ENCODE measurements around the gene ZSWIM6.

Gene ZSWIM6

DNA sequence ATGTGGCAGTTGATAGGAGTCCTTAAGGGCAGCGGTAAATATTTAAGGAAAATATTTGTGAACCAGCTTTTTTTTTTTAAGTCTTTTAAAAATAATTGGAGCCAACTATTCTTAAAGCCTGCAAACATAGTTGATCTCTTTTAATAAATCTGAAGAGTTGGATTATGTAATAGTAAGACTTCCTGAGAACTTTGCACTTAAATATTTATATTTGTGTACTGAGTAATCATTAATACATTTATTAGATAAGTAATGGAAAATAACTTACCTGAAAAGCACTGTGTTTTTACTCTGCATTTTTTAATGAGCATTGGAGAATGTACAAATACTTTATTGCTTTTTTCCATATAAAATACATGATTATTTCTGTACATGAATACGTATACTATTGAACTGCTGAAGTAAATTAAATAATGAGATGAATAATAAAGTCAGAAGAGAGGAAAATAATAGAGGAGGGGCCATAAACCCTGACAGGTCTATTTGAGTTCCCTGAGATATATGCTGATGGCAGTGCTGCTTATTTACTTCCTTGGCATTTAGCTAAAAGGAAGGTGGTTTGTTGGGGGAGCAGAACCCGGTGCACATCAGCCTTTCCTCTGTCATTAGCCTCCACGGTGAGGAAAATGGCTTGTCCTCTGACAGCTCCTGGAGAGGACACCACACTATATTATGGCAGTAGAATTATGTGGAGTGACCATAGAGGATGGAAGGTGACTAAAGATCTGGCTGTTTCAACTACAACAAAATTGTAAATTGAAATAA lies 148.0 kb downstream of the ZSWIM6 start:
- TF ChIP-seq, protein P1, sequence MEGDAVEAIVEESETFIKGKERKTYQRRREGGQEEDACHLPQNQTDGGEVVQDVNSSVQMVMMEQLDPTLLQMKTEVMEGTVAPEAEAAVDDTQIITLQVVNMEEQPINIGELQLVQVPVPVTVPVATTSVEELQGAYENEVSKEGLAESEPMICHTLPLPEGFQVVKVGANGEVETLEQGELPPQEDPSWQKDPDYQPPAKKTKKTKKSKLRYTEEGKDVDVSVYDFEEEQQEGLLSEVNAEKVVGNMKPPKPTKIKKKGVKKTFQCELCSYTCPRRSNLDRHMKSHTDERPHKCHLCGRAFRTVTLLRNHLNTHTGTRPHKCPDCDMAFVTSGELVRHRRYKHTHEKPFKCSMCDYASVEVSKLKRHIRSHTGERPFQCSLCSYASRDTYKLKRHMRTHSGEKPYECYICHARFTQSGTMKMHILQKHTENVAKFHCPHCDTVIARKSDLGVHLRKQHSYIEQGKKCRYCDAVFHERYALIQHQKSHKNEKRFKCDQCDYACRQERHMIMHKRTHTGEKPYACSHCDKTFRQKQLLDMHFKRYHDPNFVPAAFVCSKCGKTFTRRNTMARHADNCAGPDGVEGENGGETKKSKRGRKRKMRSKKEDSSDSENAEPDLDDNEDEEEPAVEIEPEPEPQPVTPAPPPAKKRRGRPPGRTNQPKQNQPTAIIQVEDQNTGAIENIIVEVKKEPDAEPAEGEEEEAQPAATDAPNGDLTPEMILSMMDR (IDR thresholded peaks at IDR 0.05; ENCODE audit: insufficient read depth, low read depth, low read length, missing control alignments), result no peak
- H3K4me3 ChIP-seq (ENCODE audit: low read length), result no peak overlapping the region
- DNase-seq (ENCODE audit: low read depth), result no peak

DNA sequence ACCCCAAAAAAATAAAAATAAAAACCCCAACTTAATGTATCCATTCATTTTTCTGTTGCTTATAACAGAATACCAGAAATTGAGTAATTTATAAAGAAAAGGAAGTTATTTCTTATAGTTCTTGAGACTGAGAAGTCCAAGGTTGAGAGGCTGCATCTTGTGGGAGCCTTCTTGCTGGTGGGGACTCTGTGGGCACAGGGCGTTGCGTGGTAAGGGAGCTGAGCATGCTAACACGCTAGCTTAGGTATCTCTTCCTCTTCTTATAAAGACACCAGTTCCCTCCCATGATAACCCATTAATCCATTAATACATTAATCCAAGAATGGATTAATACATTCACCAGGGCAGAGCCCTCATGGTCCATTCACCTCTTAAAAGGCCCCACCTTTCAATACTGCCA lies 150.9 kb downstream of the ZSWIM6 start:
- TF ChIP-seq, protein P1 (IDR thresholded peaks at IDR 0.05; ENCODE audit: insufficient read depth, low read depth, low read length, missing control alignments), result no peak
- no peak overlapping the region for H3K4me3 ChIP-seq (ENCODE audit: low read length)
- no peak for DNase-seq (ENCODE audit: low read depth)

DNA sequence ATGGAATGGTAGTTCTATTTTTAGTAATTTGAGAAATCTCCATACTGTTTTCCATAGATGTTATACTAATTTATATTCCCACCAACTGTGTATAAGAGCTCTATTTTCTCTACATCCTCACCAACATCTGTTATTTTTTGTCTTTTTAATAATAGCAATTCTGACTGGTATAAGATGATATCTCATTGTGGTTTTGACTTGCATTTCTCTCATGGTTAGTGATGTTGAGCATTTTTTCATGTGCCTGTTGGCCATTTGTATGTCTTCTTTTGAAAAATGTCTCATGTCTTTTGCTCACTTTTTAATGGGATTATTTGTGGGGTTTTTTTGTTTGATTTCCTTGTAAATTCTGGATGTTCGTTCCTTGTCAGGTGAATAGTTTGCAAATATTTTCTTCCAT lies 154.4 kb downstream of the ZSWIM6 start:
- TF ChIP-seq, protein P1 (IDR thresholded peaks at IDR 0.05; ENCODE audit: insufficient read depth, low read depth, low read length, missing control alignments), result no peak
- H3K4me3 ChIP-seq (ENCODE audit: low read length), result no peak overlapping the region
- no peak for DNase-seq (ENCODE audit: low read depth)

DNA sequence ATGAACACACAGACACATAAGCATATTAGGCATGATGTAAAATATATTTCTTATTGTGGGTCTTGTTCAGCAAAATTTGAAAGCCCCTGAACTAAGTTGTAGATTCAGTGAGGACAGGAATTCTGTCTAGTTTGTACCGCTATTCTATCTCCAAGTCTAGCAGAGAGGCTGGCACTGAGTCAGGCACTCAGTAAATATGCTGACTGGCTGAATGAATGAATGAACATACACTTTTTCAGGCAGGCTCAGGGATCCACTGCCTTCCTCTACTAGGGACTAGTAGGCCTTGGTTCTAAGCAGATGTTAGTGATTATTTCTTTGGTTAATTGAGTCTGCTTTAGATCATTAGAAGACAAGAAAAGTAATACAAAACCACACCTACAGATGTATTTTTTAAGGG lies 157.5 kb downstream of the ZSWIM6 start:
- TF ChIP-seq, protein P1 (IDR thresholded peaks at IDR 0.05; ENCODE audit: insufficient read depth, low read depth, low read length, missing control alignments), result no peak
- no peak overlapping the region for H3K4me3 ChIP-seq (ENCODE audit: low read length)
- DNase-seq (ENCODE audit: low read depth), result no peak

DNA sequence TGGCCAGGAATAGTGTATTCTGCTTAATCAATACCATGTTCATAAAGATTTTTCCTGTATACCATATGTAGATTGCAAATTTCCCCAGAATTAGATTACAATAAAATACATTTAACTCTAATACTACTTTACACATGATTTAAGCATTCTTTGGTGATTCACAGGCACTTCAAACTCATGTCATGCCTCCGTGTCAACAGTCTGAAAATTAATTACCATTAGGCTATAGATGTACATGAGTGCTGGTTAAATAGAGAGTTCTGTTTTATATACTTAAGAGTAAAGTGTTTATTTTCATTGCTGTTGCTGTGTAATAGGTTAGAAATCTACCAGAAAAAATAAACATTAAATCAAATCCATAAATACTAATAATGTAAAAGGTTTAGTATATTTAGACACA lies 159.8 kb downstream of the ZSWIM6 start:
- no peak for DNase-seq (ENCODE audit: low read depth)
- H3K4me3 ChIP-seq (ENCODE audit: low read length), result no peak overlapping the region
- TF ChIP-seq, protein P1 (IDR thresholded peaks at IDR 0.05; ENCODE audit: insufficient read depth, low read depth, low read length, missing control alignments), result no peak

DNA sequence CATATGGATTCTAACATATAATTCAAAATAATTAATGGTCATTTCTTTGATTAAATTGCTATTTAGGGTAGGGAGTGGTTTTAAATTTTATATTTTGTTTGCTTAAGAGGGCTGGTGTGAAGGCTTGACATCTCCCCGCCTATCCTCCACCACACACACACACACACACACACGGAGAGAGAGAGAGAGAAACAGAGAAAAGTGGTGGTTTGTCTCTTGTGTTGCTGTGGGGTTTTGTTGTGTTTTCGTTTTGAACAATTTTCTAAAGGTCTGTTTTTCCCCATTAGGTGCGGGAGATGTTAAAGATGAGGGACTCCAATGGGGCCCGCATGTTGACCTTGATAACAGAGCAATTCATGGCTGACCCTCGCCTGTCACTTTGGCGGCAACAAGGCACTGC lies 161.9 kb downstream of the ZSWIM6 start:
- no peak overlapping the region for H3K4me3 ChIP-seq (ENCODE audit: low read length)
- TF ChIP-seq, protein P1 (IDR thresholded peaks at IDR 0.05; ENCODE audit: insufficient read depth, low read depth, low read length, missing control alignments), result no peak
- no peak for DNase-seq (ENCODE audit: low read depth)

DNA sequence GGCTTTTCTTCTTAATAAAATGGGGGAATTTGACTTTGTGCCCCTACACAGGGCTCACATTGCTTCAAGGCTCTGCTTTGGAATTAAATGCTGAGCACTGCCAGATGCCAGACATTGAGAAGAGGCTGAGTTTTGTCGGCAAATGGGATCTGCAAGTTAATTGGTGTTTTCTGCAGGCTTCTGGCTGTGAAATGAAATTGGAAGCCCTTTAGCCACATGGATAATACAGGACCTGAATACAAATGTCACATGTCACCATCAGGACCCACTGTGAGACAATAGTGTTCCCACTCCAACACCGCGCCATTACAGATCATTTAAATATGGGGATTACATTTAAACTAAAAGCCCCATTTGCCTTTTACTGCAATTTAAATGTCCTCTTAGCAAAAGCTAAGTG lies 164.4 kb downstream of the ZSWIM6 start:
- TF ChIP-seq, protein P1 (IDR thresholded peaks at IDR 0.05; ENCODE audit: insufficient read depth, low read depth, low read length, missing control alignments), result no peak
- DNase-seq (ENCODE audit: low read depth), result no peak
- H3K4me3 ChIP-seq (ENCODE audit: low read length), result no peak overlapping the region
